H1 (cell line): ENCODE measurements around the gene GPR156. TPM values are rescaled to one million over a fixed set of nuclear protein-coding genes. Genes with fewer than 3 reads are reported as not detected.

Experiments
- CTCF ChIA-PET: fragments of 300-600 bp; sonication (Branson Sonifier 250); formaldehyde crosslinking; loops from one replicate; lab custom pipeline; 2021; ENCODE audit not compliant: partially characterized antibody; lab: Charles Lee
- POLR2A ChIA-PET: fragments of 300-600 bp; sonication (Branson Sonifier 250); formaldehyde crosslinking; loops from one replicate; lab custom pipeline; 2021; ENCODE audit warnings: inconsistent platforms; ENCODE audit not compliant: partially characterized antibody; lab: Charles Lee
- DNase-seq, 2 experiments: peaks; one replicate each; pipeline versions ENCODE4 v3.0.0 to v3.0.0-alpha.2; 2010 to 2022; ENCODE audit warnings: low spot score in 2 of 2, low read depth in 1 of 2, mixed read lengths in 1 of 2
- FAIRE-seq: peaks from 2 replicates; lab custom pipeline; 2011; peaks lifted over from hg19 to GRCh38; lab: Jason Lieb, UNC
- H2AFZ ChIP-seq: 2 replicates; pipeline ENCODE4 v1.8.1; 2012; ENCODE audit warnings: low read length, inconsistent platforms
- H2AK5ac ChIP-seq: 2 replicates; pipeline ENCODE4 v1.6.1; 2013; ENCODE audit warnings: low read depth, low read length
- H2BK120ac ChIP-seq: replicated peaks from 2 replicates; pipeline ENCODE3; 2013; ENCODE audit warnings: low read depth, low read length, inconsistent platforms
- H2BK12ac ChIP-seq: 2 replicates; pipeline ENCODE4 v1.6.1; 2013; ENCODE audit warnings: low read depth, low read length
- H2BK15ac ChIP-seq: 2 replicates; pipeline ENCODE4 v1.6.1; 2013; ENCODE audit warnings: low read length
- H2BK20ac ChIP-seq: 2 replicates; pipeline ENCODE4 v1.6.1; 2013; ENCODE audit warnings: low read length
- H2BK5ac ChIP-seq: 2 replicates; pipeline ENCODE4 v1.6.1; 2013; ENCODE audit warnings: low read depth, low read length
- H3K14ac ChIP-seq: 2 replicates; pipeline ENCODE4 v1.6.1; 2013; ENCODE audit warnings: inconsistent platforms; ENCODE audit not compliant: insufficient read length
- H3K18ac ChIP-seq: 2 replicates; pipeline ENCODE4 v1.6.1; 2013; ENCODE audit warnings: low read length; ENCODE audit errors: extremely low read depth
- H3K23ac ChIP-seq: 2 replicates; pipeline ENCODE4 v1.6.1; 2013; ENCODE audit warnings: inconsistent platforms; ENCODE audit not compliant: insufficient read length
- H3K23me2 ChIP-seq: 2 replicates; pipeline ENCODE4 v1.6.1; 2013; ENCODE audit warnings: low read depth, low read length
- H3K27ac ChIP-seq: 2 replicates; pipeline ENCODE4 v1.6.1; 2011; ENCODE audit warnings: low read depth, low read length, inconsistent platforms
- H3K27me3 ChIP-seq, 4 experiments: replicated peaks in 1 of 4; 1 replicate in 1 of 4; 2 replicates in 3 of 4; pipeline versions ENCODE4 v1.6.1 to v1.8.1; 2011 to 2013; ENCODE audit warnings: low read length in 3 of 4, mild to moderate bottlenecking in 3 of 4, inconsistent platforms in 2 of 4, mixed read lengths in 2 of 4, moderate library complexity in 1 of 4; ENCODE audit not compliant: control insufficient read depth in 3 of 4, insufficient read depth in 3 of 4; ENCODE audit errors: extremely low read depth in 1 of 4
- H3K36me3 ChIP-seq, 4 experiments: 2 replicates each; pipeline versions ENCODE4 v1.6.1 to v1.8.1; 2011 to 2013; ENCODE audit warnings: mild to moderate bottlenecking in 4 of 4, low read length in 3 of 4, moderate library complexity in 2 of 4, control low read depth in 1 of 4, inconsistent platforms in 1 of 4; ENCODE audit not compliant: insufficient read depth in 4 of 4, control insufficient read depth in 2 of 4
- H3K4ac ChIP-seq: replicated peaks from 2 replicates; pipeline ENCODE3; 2013; ENCODE audit warnings: low read length, low read depth, mixed read lengths, inconsistent platforms; ENCODE audit not compliant: insufficient read length
- H3K4me1 ChIP-seq, 4 experiments: replicated peaks in 1 of 4; 1 replicate in 1 of 4; 2 replicates in 3 of 4; pipeline versions ENCODE4 v1.6.1 to v1.8.1; 2011 to 2013; ENCODE audit warnings: low read length in 3 of 4, inconsistent platforms in 2 of 4, mixed read lengths in 1 of 4; ENCODE audit not compliant: insufficient read depth in 4 of 4, control insufficient read depth in 3 of 4
- H3K4me2 ChIP-seq, 2 experiments: 2 replicates each; pipeline versions ENCODE4 v1.6.1 to v1.8.1; 2011 to 2013; ENCODE audit warnings: low read depth in 2 of 2, low read length in 2 of 2, control low read depth in 1 of 2, inconsistent platforms in 1 of 2, mild to moderate bottlenecking in 1 of 2; ENCODE audit not compliant: insufficient read depth in 1 of 2
- H3K4me3 ChIP-seq, 4 experiments: fragments of 200-600, 300-600 bp in 1 of 4; sonication (generic), shearing (Covaris generic), sonication (Bioruptor Twin) in 1 of 4; 2 replicates each; pipeline versions ENCODE4 v1.5.1 to v1.8.1; 2011 to 2016; ENCODE audit warnings: low read length in 4 of 4, low read depth in 3 of 4, control low read depth in 2 of 4, inconsistent platforms in 2 of 4, mild to moderate bottlenecking in 2 of 4, mixed read lengths in 1 of 4, moderate library complexity in 1 of 4; ENCODE audit not compliant: insufficient read depth in 2 of 4; ENCODE audit errors: extremely low read depth in 1 of 4
- H3K56ac ChIP-seq: replicated peaks from 2 replicates; pipeline ENCODE3; 2013; ENCODE audit warnings: low read depth, mild to moderate bottlenecking, mixed read lengths, low read length, inconsistent platforms; ENCODE audit not compliant: insufficient read length
- H3K79me1 ChIP-seq: 2 replicates; pipeline ENCODE4 v1.6.1; 2013; ENCODE audit warnings: low read depth, low read length, control low read depth
- H3K79me2 ChIP-seq, 2 experiments: 2 replicates each; pipeline versions ENCODE4 v1.6.1 to v1.8.1; 2012 to 2013; ENCODE audit warnings: low read length in 2 of 2, mild to moderate bottlenecking in 2 of 2, inconsistent platforms in 1 of 2; ENCODE audit not compliant: insufficient read depth in 2 of 2, control insufficient read depth in 1 of 2
- H3K9ac ChIP-seq, 4 experiments: replicated peaks in 1 of 4; 1 replicate in 1 of 4; 2 replicates in 3 of 4; pipeline versions ENCODE4 v1.6.1 to v1.8.1; 2011 to 2013; ENCODE audit warnings: low read depth in 3 of 4, low read length in 3 of 4, control low read depth in 2 of 4, mild to moderate bottlenecking in 2 of 4, moderate library complexity in 2 of 4, inconsistent platforms in 1 of 4; ENCODE audit errors: extremely low read depth in 1 of 4
- H3K9me3 ChIP-seq, 2 experiments: 2 replicates each; pipeline versions ENCODE4 v1.6.1 to v1.8.1; 2012 to 2013; ENCODE audit warnings: mild to moderate bottlenecking in 2 of 2, moderate library complexity in 2 of 2, control low read depth in 1 of 2, inconsistent platforms in 1 of 2, low read depth in 1 of 2, low read length in 1 of 2, mixed read lengths in 1 of 2; ENCODE audit not compliant: insufficient read depth in 2 of 2
- H4K20me1 ChIP-seq, 2 experiments: replicated peaks in 1 of 2; 2 replicates each; pipeline versions ENCODE3 to v1.8.1; 2011 to 2013; ENCODE audit warnings: inconsistent platforms in 2 of 2, low read length in 2 of 2, mild to moderate bottlenecking in 1 of 2; ENCODE audit not compliant: insufficient read depth in 2 of 2, control insufficient read depth in 1 of 2
- H4K5ac ChIP-seq: 2 replicates; pipeline ENCODE4 v1.6.1; 2013; ENCODE audit warnings: low read length, low read depth, mixed read lengths, inconsistent platforms; ENCODE audit not compliant: insufficient read length
- H4K8ac ChIP-seq: 2 replicates; pipeline ENCODE4 v1.8.0; 2013; ENCODE audit warnings: mild to moderate bottlenecking, moderate library complexity, low read length, inconsistent platforms; ENCODE audit not compliant: insufficient read depth; ENCODE audit errors: extremely low read depth
- H4K91ac ChIP-seq: replicated peaks from 2 replicates; pipeline ENCODE3; 2013; ENCODE audit warnings: low read length, mixed read lengths, inconsistent platforms; ENCODE audit not compliant: insufficient read length
- NANOG ChIP-seq: IDR thresholded peaks from 2 replicates; pipeline ENCODE4 v1.6.1; 2011; ENCODE audit warnings: low read length, low read depth, mild to moderate bottlenecking, inconsistent platforms; ENCODE audit not compliant: insufficient read depth, poor library complexity, severe bottlenecking
- SUZ12 ChIP-seq: fragments of 200-600 bp; sonication (generic); IDR thresholded peaks from 2 replicates; pipeline ENCODE4 v1.6.1; 2012; ENCODE audit warnings: mild to moderate bottlenecking, inconsistent platforms, low read length, moderate library complexity, mixed read lengths
- polyA plus RNA-seq, 7 experiments: library from polyadenylated mRNA; depleted of rRNA in 3 of 7; stranded (reverse) in 5 of 7; unstranded in 2 of 7; fragments of >200 nt in 5 of 7; fragments of 200-250 nt in 2 of 7; gene quantifications; 1 replicate in 5 of 7; 2 replicates in 1 of 7; 4 replicates in 1 of 7; pipeline versions ENCODE4 v1.2.1 to v1.2.3, GENCODE V29; 2011 to 2013; ENCODE audit warnings: missing spikeins in 2 of 7, mixed read lengths in 2 of 7
- total RNA-seq: library from RNA; stranded (reverse); fragmentation: NEBNext Ultra II Directional; extraction: Animal tissue kit (Norgen Biotek cat#: 25700); gene quantifications from 2 replicates; pipeline ENCODE4 v1.2.1, GENCODE V29; 2021

GPR156 gene
- total and polyA plus RNA-seq, 2 of the 8 experiments (the other 6 are each of a cell fraction or from before 2014, with no cell fraction given), result 1.6 to 1.8 TPM

GRCh38 chr3:120193554-120193953, 91.5 kb downstream of the GPR156 start:
- FAIRE-seq, result no peak
- CTCF ChIA-PET, result no interaction called here

More at GRCh38 chr3:120193554-120193953, 91.5 kb downstream of the GPR156 start:
- TF ChIP-seq NANOG, result no peak
- no peak for TF ChIP-seq SUZ12
- Histone ChIP-seq H3K4me3 (no peak overlapping the region), H2BK15ac (no peak overlapping the region), H4K8ac (no peak overlapping the region), H3K79me2 (no peaks in the 10 kb centered on the region), H2BK20ac (no peak overlapping the region), H3K14ac (no peak overlapping the region), H2BK120ac (no peak overlapping the region), H4K20me1 (no peaks in the 10 kb centered on the region), H2AFZ (no peak overlapping the region), H2BK5ac (no peak overlapping the region), H3K23ac (no peak overlapping the region), H4K5ac (no peak overlapping the region), H3K4ac (no peak overlapping the region), H3K4me2 (no peak overlapping the region), H3K79me1 (no peaks in the 10 kb centered on the region), H3K23me2 (no peaks in the 10 kb centered on the region), H3K4me1 (no peaks in the 10 kb centered on the region), H2BK12ac (no peak overlapping the region), H3K9me3 (no peaks in the 10 kb centered on the region), H3K27ac (no peak overlapping the region), H3K56ac (no peak overlapping the region), H2AK5ac (no peak overlapping the region), H4K91ac (no peak overlapping the region), H3K36me3 (no peaks in the 10 kb centered on the region), H3K18ac (no peak overlapping the region), H3K27me3 (no peaks in the 10 kb centered on the region), H3K9ac (no peak overlapping the region)
- DNase-seq, result no peak
- POLR2A ChIA-PET, result interaction anchor here (0.6 to 1.1 kb wide), 2 partner anchors 8 to 155 kb away, joined by 3 to 4 read pairs; no protein-coding TSS in a partner anchor
